ENCODE results near the gene VPS41.

- no peak for TF ChIP-seq CTCF (conservative IDR thresholded peaks at IDR 0.05)
- no peak for TF ChIP-seq ZFX (IDR thresholded peaks at IDR 0.05)
These were observed 102.1 kb downstream of the VPS41 start for GRCh38 chr7:38806912-38807311.
